K562 (cell line): ENCODE results near the gene SIGLEC1. TPM values are rescaled to one million over a fixed set of nuclear protein-coding genes. Genes with fewer than 3 reads are reported as not detected.

Source experiments
- ATAC-seq: fragments of 200-7000 bp; cut with Tn5 transposase; 3 replicates; pipeline ENCODE4 v1.9.1; 2020; ENCODE audit warnings: moderate library complexity
- BruUV-seq: library from RNA; stranded (reverse); fragments of 400-500 nt; replicated peaks from 2 replicates; lab custom pipeline; 2021; lab: Mats Ljungman, UMichigan
- CTCF ChIA-PET: fragments of 300-600 bp; formaldehyde crosslinking; extraction: SDS; loops from one replicate; lab custom pipeline; 2021; ENCODE audit warnings: low intra/inter-chr PET ratio; lab: Yijun Ruan, JAX
- POLR2A ChIA-PET: fragments of 300-600, 350-650 bp; sonication (Branson Sonifier 250); formaldehyde crosslinking; extraction: SDS; loops from one replicate; lab custom pipeline; 2021; ENCODE audit warnings: antibody characterized with exemption, inconsistent platforms; lab: Yijun Ruan, JAX
- DNase-seq, 4 experiments: peaks; one replicate each; pipeline versions ENCODE4 v3.0.0 to v3.0.0-alpha.2; 2011 to 2018; ENCODE audit warnings: low spot score in 3 of 4, mixed read lengths in 3 of 4; ENCODE audit errors: extremely low read depth in 1 of 4
- FAIRE-seq: peaks from 2 replicates; lab custom pipeline; 2011; peaks lifted over from hg19 to GRCh38; lab: Jason Lieb, UNC
- H2AFZ ChIP-seq: 2 replicates; pipeline ENCODE4 v1.6.0; 2011; ENCODE audit warnings: low read depth, low read length, control low read depth, inconsistent platforms
- H3K27ac ChIP-seq: fragments of 200-600 bp; 3 replicates; pipeline ENCODE4 v1.8.0; 2011; ENCODE audit warnings: low read depth, mild to moderate bottlenecking, control low read depth, inconsistent platforms, low read length, moderate library complexity, mixed read lengths; ENCODE audit errors: extremely low read depth
- H3K27me3 ChIP-seq, 2 experiments: fragments of 300-600 bp in 1 of 2; 2 replicates in 1 of 2; 3 replicates in 1 of 2; pipeline versions ENCODE4 v1.6.0 to v1.8.0; 2011; ENCODE audit warnings: inconsistent platforms in 2 of 2, low read length in 2 of 2, mild to moderate bottlenecking in 1 of 2, mixed read lengths in 1 of 2, moderate library complexity in 1 of 2; ENCODE audit not compliant: control insufficient read depth in 2 of 2, insufficient read depth in 2 of 2
- H3K36me3 ChIP-seq: fragments of 300-600 bp; 3 replicates; pipeline ENCODE4 v1.8.0; 2011; ENCODE audit warnings: mild to moderate bottlenecking, low read length, inconsistent platforms; ENCODE audit not compliant: control insufficient read depth, insufficient read depth
- H3K4me1 ChIP-seq, 2 experiments: fragments of 200-600 bp in 1 of 2; replicated peaks in 1 of 2; 2 replicates in 1 of 2; 3 replicates in 1 of 2; pipeline versions ENCODE4 v1.5.1 to v1.8.0; 2011; ENCODE audit warnings: inconsistent platforms in 2 of 2, low read length in 2 of 2, mild to moderate bottlenecking in 1 of 2, mixed read lengths in 1 of 2, moderate library complexity in 1 of 2; ENCODE audit not compliant: control insufficient read depth in 2 of 2, insufficient read depth in 2 of 2
- H3K4me2 ChIP-seq: 2 replicates; pipeline ENCODE4 v1.6.1; 2011; ENCODE audit warnings: low read length, control low read depth, inconsistent platforms, mixed read lengths; ENCODE audit not compliant: insufficient read depth
- H3K4me3 ChIP-seq: fragments of 200-600 bp; sonication (generic), shearing (Covaris generic); 2 replicates; pipeline ENCODE4 v1.5.1; 2016; ENCODE audit warnings: control low read depth, inconsistent platforms
- H3K79me2 ChIP-seq: fragments of 200-600 bp; 3 replicates; pipeline ENCODE4 v1.8.0; 2011; ENCODE audit warnings: low read length, inconsistent platforms; ENCODE audit not compliant: control insufficient read depth, insufficient read depth
- H3K9ac ChIP-seq, 2 experiments: 2 replicates each; pipeline versions ENCODE4 v1.6.0 to v1.6.1; 2011; ENCODE audit warnings: low read depth in 2 of 2, low read length in 2 of 2, control low read depth in 1 of 2, inconsistent platforms in 1 of 2, mild to moderate bottlenecking in 1 of 2, mixed read lengths in 1 of 2; ENCODE audit not compliant: insufficient read depth in 1 of 2
- H3K9me1 ChIP-seq: one replicate; pipeline ENCODE4 v1.6.0; 2011; ENCODE audit warnings: inconsistent platforms, mild to moderate bottlenecking, low read length, moderate library complexity; ENCODE audit not compliant: control insufficient read depth, insufficient read depth
- H3K9me3 ChIP-seq: replicated peaks from 2 replicates; pipeline ENCODE4 v1.5.1; 2011; ENCODE audit warnings: low read depth, low read length, inconsistent platforms; ENCODE audit not compliant: control insufficient read depth, insufficient read depth
- H4K20me1 ChIP-seq: replicated peaks from 2 replicates; pipeline ENCODE4 v1.6.1; 2011; ENCODE audit warnings: low read length, inconsistent platforms, mixed read lengths; ENCODE audit not compliant: control insufficient read depth, insufficient read depth
- BMI1 ChIP-seq: fragments of 150-350 bp; IDR thresholded peaks from 2 replicates; pipeline ENCODE4 v1.6.1; 2014; ENCODE audit warnings: low read length
- HNRNPLL ChIP-seq: fragments of 200-400 bp; formaldehyde crosslinking; IDR thresholded peaks from 2 replicates; pipeline ENCODE4 v1.6.1; 2017; ENCODE audit warnings: low read length, low read depth, mild to moderate bottlenecking; ENCODE audit not compliant: poor library complexity, severe bottlenecking
- JUN ChIP-seq, 2 experiments: sonication (generic) in 1 of 2; formaldehyde crosslinking in 1 of 2; IDR thresholded peaks; 2 replicates each; pipeline versions ENCODE4 v1.6.1 to v1.8.0; 2012 to 2022; ENCODE audit warnings: borderline replicate concordance in 2 of 2, mild to moderate bottlenecking in 2 of 2, improper control_type of control experiment in 1 of 2, low read depth in 1 of 2, low read length in 1 of 2, missing genetic modification reagents in 1 of 2
- NFE2 ChIP-seq: IDR thresholded peaks from 2 replicates; pipeline ENCODE4 v1.6.1; 2014; ENCODE audit warnings: antibody characterized with exemption, low read depth
- RUNX1 ChIP-seq: sonication (generic); IDR thresholded peaks from 2 replicates; pipeline ENCODE4 v1.6.1; 2016; ENCODE audit warnings: antibody characterized with exemption, low read depth
- TCF7 ChIP-seq: sonication (generic); IDR thresholded peaks from 2 replicates; pipeline ENCODE4 v1.6.1; 2016; ENCODE audit warnings: antibody characterized with exemption, borderline replicate concordance
- WGBS: fragments of 100-300 bp; shearing (Covaris generic); methylation state at CpG from one replicate; pipeline ENCODE4 v1.1.6; 2016; ENCODE audit warnings: low coverage, mixed read lengths; ENCODE audit not compliant: insufficient coverage; ENCODE audit errors: missing lambda C conversion rate; 5-methylcytosine and 5-hydroxymethylcytosine counted together
- in situ Hi-C: fragments of 300-500 bp; cut with MboI; formaldehyde crosslinking; loops from 4 replicates; pipeline ENCODE4 v1.15.0; 2018; ENCODE audit warnings: inconsistent platforms, mixed read lengths
- intact Hi-C: fragments of 100-400 bp; cut with micrococcal nuclease; formaldehyde crosslinking; loops from 2 replicates; pipeline ENCODE4 v1.14.2; 2022
- polyA plus RNA-seq, 8 experiments: library from polyadenylated mRNA; depleted of rRNA in 4 of 8; stranded (reverse) in 5 of 8; unstranded in 3 of 8; fragments of >200 nt; fragmentation: Nextera tagmentation in 2 of 8; fragmentation: Illumina TruSeq in 1 of 8; extraction: Ambion mirVana in 2 of 8; extraction: Trizol in 1 of 8; gene quantifications; 2 replicates each; pipeline versions ENCODE4 v1.2.1 to v1.2.3, GENCODE V29; 2011 to 2014; ENCODE audit warnings: inconsistent platforms in 1 of 8, missing spikeins in 1 of 8
- total RNA-seq, 7 experiments: library from RNA; depleted of rRNA in 6 of 7; stranded (reverse); fragments of >200 nt in 6 of 7; fragmentation: Illumina TruSeq in 2 of 7; extraction: Trizol in 2 of 7; gene quantifications; 2 replicates each; pipeline versions ENCODE4 v1.2.1 to v1.2.3, GENCODE V29; 2011 to 2021; ENCODE audit warnings: low replicate concordance in 1 of 7
- TF ChIP-seq, protein P1 (sequence below): fragments of 250-450 bp; sonication (Bioruptor Pico); IDR thresholded peaks from 2 replicates; pipeline ENCODE4 v1.4.0; 2020; ENCODE audit warnings: mild to moderate bottlenecking, moderate library complexity
- TF ChIP-seq, protein P2 (sequence below): fragments of 250-450 bp; sonication (Bioruptor Pico); IDR thresholded peaks from 2 replicates; pipeline ENCODE4 v1.8.0; 2022; ENCODE audit warnings: moderate library complexity, mild to moderate bottlenecking, inconsistent platforms
- TF ChIP-seq, protein P3 (sequence below): sonication (generic); formaldehyde crosslinking; IDR thresholded peaks from 2 replicates; pipeline ENCODE4 v1.8.1; 2022; ENCODE audit warnings: missing genetic modification reagents
- TF ChIP-seq, protein P4 (sequence below): fragments of 450-650 bp; IDR thresholded peaks from 2 replicates; pipeline ENCODE4 v1.6.1; 2016

Gene SIGLEC1
- total and polyA plus RNA-seq, 9 of the 15 experiments (the other 6 are each of a cell fraction or from before 2014, with no cell fraction given): 0.05 to 0.07 TPM; not detected in 7

DNA sequence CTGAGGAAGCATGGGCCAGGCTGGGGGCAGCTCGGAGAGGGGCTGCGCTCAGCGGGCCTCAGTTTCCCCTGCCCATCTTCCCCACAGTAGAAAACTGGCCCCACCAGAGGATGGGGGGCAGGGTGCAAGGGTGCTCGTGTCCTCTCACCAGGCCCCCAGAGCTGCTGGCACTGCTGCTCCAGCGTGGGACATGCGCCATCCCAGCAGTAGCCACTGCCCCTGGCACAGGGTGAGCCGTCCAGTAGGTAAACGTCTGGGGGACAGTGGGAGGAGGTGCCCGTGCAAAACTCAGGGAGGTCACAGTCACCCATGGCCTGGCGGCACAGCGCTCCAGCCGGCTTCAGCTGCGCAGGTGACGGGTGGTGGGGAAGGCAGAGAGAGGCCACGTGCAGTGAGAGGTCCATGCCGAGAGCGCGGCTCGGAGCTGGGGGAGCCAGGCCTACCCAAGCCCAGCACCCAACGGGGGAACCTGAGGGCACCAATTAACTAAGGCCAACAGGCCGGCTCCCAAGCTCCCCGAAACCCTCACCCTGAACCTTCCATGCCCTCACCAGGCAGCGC lies 40.3 kb downstream of the SIGLEC1 start:
- H3K9me1 ChIP-seq: no peaks in the 10 kb centered on the region
- DNase-seq (no peak), FAIRE-seq (no peak), ATAC-seq (no peak)
- no peak overlapping the region for H3K4me2 ChIP-seq
- CTCF ChIA-PET: no interaction called here
- no peaks in the 10 kb centered on the region for H3K36me3 ChIP-seq
- no peaks in the 10 kb centered on the region for H3K9me3 ChIP-seq
- 0 out of 2 replicates have a peak, but pooled peaks cover 6% of the 10 kb centered on the region for H4K20me1 ChIP-seq
- no peak overlapping the region for H3K4me3 ChIP-seq
- WGBS: 13% methylated on average over 12 of the region's 23 CpGs
- no peak overlapping the region for H3K9ac ChIP-seq
- no TSS peak for BruUV-seq
- in situ Hi-C loops (no loop called here), intact Hi-C loops (loop anchor here (10.0 kb wide), 1 partner anchor 113 kb away; the partner anchor contains the start of genes CENPB and SPEF1)
- H3K79me2 ChIP-seq: no peaks in the 10 kb centered on the region
- POLR2A ChIA-PET: interaction anchor here (0.6 kb wide), 1 partner anchor 40 kb away, joined by 3 read pairs; the partner anchor contains the start of gene SIGLEC1
- TF ChIP-seq, protein P1, sequence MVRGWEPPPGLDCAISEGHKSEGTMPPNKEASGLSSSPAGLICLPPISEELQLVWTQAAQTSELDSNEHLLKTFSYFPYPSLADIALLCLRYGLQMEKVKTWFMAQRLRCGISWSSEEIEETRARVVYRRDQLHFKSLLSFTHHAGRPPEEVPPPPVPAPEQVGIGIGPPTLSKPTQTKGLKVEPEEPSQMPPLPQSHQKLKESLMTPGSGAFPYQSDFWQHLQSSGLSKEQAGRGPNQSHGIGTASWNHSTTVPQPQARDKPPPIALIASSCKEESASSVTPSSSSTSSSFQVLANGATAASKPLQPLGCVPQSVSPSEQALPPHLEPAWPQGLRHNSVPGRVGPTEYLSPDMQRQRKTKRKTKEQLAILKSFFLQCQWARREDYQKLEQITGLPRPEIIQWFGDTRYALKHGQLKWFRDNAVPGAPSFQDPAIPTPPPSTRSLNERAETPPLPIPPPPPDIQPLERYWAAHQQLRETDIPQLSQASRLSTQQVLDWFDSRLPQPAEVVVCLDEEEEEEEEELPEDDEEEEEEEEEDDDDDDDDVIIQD (CRISPR knock-in tag): no peak
- no peak for TF ChIP-seq TCF7
- no peak for TF ChIP-seq HNRNPLL
- TF ChIP-seq, protein P2, sequence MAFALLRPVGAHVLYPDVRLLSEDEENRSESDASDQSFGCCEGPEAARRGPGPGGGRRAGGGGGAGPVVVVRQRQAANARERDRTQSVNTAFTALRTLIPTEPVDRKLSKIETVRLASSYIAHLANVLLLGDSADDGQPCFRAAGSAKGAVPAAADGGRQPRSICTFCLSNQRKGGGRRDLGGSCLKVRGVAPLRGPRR (CRISPR knock-in tag): no peak
- no peak for TF ChIP-seq JUN (IDR thresholded peaks at IDR 0.05; ENCODE audit: borderline replicate concordance, low read depth, low read length)
- TF ChIP-seq JUN (CRISPR knock-in tag; IDR thresholded peaks at IDR 0.05; ENCODE audit: borderline replicate concordance): no peak
- no peak for TF ChIP-seq RUNX1
- TF ChIP-seq NFE2: no peak
- TF ChIP-seq, protein P3, sequence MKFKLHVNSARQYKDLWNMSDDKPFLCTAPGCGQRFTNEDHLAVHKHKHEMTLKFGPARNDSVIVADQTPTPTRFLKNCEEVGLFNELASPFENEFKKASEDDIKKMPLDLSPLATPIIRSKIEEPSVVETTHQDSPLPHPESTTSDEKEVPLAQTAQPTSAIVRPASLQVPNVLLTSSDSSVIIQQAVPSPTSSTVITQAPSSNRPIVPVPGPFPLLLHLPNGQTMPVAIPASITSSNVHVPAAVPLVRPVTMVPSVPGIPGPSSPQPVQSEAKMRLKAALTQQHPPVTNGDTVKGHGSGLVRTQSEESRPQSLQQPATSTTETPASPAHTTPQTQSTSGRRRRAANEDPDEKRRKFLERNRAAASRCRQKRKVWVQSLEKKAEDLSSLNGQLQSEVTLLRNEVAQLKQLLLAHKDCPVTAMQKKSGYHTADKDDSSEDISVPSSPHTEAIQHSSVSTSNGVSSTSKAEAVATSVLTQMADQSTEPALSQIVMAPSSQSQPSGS: no peak
- TF ChIP-seq, protein P4, sequence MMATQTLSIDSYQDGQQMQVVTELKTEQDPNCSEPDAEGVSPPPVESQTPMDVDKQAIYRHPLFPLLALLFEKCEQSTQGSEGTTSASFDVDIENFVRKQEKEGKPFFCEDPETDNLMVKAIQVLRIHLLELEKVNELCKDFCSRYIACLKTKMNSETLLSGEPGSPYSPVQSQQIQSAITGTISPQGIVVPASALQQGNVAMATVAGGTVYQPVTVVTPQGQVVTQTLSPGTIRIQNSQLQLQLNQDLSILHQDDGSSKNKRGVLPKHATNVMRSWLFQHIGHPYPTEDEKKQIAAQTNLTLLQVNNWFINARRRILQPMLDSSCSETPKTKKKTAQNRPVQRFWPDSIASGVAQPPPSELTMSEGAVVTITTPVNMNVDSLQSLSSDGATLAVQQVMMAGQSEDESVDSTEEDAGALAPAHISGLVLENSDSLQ: no peak
- TF ChIP-seq BMI1: no peak
- peaks cover 2 to 44% of the 10 kb centered on the region in 2 experiments; a peak in 3 of 5 replicates for H3K27me3 ChIP-seq
- peaks cover 0 to 30% of the 10 kb centered on the region in 2 experiments; a peak in 2 of 5 replicates for H3K4me1 ChIP-seq
- no peak overlapping the region for H2AFZ ChIP-seq
- H3K27ac ChIP-seq: no peak overlapping the region
